ACHN (cell line): ENCODE data around the gene MAPK9.

ENCODE experiments used
- DNase-seq: peaks from one replicate; pipeline ENCODE4 v3.0.0-alpha.2; 2015
- in situ Hi-C: cut with HindIII; loops from 2 replicates; pipeline ENCODE4 v1.10.0; 2017; ENCODE audit warnings: low sequenced_read_pairs, low pct_ligation_motif_present, low pct_unique_long_range_greater_than_20kb

Gene MAPK9

GRCh38 chr5:180291943-180292831 is at the start of gene MAPK9:
MAPK9 (minus strand) TSS chr5:180292083; CDS start chr5:180280561, 11,522 bp downstream.
- in situ Hi-C loops, result no loop called here
- peak; percentile 80 for DNase-seq

- no peak for DNase-seq
- in situ Hi-C loops, result no loop called here
Measured at GRCh38 chr5:180341595-180341994, 49.7 kb upstream of the MAPK9 start.

GRCh38 chr5:180340856-180341255 is 49.0 kb upstream of the MAPK9 start:
- no peak for DNase-seq
- in situ Hi-C loops, result no loop called here

GRCh38 chr5:180339583-180340183 is 47.8 kb upstream of the MAPK9 start:
- DNase-seq, result no peak
- in situ Hi-C loops, result no loop called here

- in situ Hi-C loops, result no loop called here
- DNase-seq, result no peak
Measured at GRCh38 chr5:180338001-180338707, 46.3 kb upstream of the MAPK9 start.

- in situ Hi-C loops, result no loop called here
- no peak for DNase-seq
Measured at GRCh38 chr5:180336234-180337020, 44.5 kb upstream of the MAPK9 start.

GRCh38 chr5:180335614-180336233 is 43.8 kb upstream of the MAPK9 start:
- DNase-seq, result no peak
- in situ Hi-C loops, result no loop called here

GRCh38 chr5:180334751-180335613 is 43.1 kb upstream of the MAPK9 start:
- no peak for DNase-seq
- in situ Hi-C loops, result no loop called here

GRCh38 chr5:180334176-180334575 is 42.3 kb upstream of the MAPK9 start:
- DNase-seq, result no peak
- in situ Hi-C loops, result no loop called here

- DNase-seq, result no peak
- in situ Hi-C loops, result no loop called here
Measured at GRCh38 chr5:180333661-180334060, 41.8 kb upstream of the MAPK9 start.

- DNase-seq, result no peak
- in situ Hi-C loops, result no loop called here
Measured at GRCh38 chr5:180332861-180333260, 41.0 kb upstream of the MAPK9 start.

- in situ Hi-C loops, result no loop called here
- DNase-seq, result no peak
Measured at GRCh38 chr5:180332051-180332517, 40.2 kb upstream of the MAPK9 start.

GRCh38 chr5:180331647-180331950 is 39.7 kb upstream of the MAPK9 start:
- DNase-seq, result no peak
- in situ Hi-C loops, result no loop called here

- in situ Hi-C loops, result no loop called here
- DNase-seq, result peak; percentile 33
Measured at GRCh38 chr5:180330810-180331646, 39.1 kb upstream of the MAPK9 start.

- in situ Hi-C loops, result no loop called here
- DNase-seq, result no peak
Measured at GRCh38 chr5:180330270-180330648, 38.4 kb upstream of the MAPK9 start.

- DNase-seq, result no peak
- in situ Hi-C loops, result no loop called here
Measured at GRCh38 chr5:180329606-180330269, 37.9 kb upstream of the MAPK9 start.
